Right lung (tissue), 5 donors: ENCODE data around the gene SLC31A1. TPM values are rescaled to one million over a fixed set of nuclear protein-coding genes. Genes with fewer than 3 reads are reported as not detected.
"Not testable (repeated sequence)": the region's sequence is repeated elsewhere in the genome, so short reads cannot be mapped to it uniquely, and the experiment has no call there.

Experiments used
- DNase-seq, 2 donors: peaks; one replicate each; pipeline ENCODE4 v3.0.0-alpha.2; 2013
- polyA plus RNA-seq, 5 donors: library from polyadenylated mRNA; unstranded; fragments of 120-200 nt; gene quantifications; one replicate each; pipeline versions ENCODE4 v1.2.1 to v1.2.3, GENCODE V29; 2013; ENCODE audit warnings: inconsistent platforms in 1 of 5, low replicate concordance in 1 of 5; ENCODE audit not compliant: insufficient read length in 5 of 5, insufficient read depth in 1 of 5

Gene SLC31A1
- polyA plus RNA-seq, 5 donors, result 14.9 to 18.8 (median 15.3) TPM

DNA sequence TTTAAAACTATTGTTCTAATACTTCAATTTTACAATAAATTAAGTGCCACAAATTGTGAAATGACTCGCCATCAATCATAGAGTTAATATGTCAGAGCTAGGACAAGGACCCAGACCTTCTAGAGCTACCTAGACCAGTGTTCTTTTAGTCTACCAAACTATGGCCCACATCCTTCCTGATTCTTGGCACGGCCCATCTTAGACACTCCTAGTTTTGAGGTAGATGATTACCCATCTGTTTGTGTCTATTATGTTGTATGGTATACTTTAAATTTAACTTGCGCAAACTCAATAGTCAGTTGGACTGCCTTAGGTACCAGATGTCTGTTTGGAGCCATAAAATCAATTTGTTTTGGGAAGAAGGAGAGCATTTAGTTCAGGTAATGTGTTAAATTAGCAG, 36.5 kb downstream of the SLC31A1 start:
- DNase-seq, result no peak

DNA sequence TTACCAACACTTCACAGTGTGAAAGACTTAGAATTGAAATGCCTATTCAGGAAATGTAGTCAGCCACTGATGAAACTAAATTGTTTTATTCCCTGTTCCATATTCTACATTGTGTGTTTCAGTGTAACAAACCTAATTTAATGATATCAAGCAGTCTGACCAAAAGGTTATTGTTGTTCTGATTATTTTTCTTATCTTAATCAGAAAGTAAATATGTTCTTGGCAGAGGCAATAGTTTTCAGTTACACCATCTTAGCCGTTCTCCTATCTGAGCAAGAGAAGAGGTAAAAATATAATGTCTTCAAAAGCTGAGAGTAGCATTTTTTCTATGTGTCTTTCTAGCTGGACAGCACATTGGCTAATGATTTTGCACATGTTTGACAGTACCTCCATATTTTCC, 36.9 kb downstream of the SLC31A1 start:
- no peak for DNase-seq

DNA sequence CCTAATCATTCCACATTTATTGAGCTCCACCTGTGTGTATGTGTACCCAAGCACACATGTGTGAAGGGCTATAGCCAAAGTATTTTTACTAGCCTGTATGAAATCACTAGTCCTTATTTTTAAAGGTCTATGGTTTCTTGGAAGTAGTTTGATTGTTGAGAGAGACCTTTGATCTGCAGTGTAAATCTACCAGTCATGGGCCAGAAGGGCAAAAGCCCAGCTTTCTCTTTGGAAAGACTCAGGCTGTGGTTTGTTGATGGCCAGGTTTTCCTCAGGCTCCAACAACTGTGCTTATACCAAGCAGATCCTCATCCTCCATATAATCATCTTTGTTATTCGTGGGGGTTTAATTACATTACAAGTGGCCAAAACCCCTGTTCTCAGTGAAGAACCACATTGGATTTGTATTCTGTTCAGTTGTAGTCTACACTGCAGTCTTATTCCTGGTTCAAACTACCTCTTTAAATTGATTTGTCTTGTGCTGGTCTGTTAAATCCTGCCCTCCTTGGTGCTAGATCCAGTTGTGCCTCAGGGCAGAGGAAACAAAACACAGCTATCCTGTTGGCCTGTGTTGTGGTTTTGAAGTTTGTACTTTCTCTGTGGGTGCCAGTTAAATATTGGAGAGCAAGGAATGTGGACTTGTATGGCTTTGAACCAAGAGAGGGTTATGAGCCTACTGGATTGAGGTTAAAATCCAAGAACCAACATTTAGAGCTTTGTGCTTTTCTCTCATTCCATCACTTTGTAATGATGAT, 40.8 kb downstream of the SLC31A1 start:
- no peak for DNase-seq

DNA sequence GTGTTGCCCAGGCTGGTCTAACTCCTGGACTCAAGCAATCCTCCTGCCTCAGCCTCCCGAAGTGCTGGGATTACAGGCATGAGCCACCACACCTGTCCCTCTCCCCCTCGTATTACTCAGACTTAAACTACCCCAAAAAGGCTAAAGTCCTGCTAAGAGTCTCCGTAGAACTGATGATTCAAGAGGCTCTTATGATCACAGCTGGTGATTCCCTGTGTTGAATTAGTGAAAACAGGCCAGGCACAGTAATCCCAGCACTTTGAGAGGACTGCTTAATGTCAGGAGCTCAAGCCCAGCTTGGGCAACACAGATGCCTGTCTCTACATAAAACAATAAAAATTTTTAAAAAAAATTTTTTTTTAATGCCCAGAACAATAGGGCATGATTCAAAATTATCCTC, 44.8 kb downstream of the SLC31A1 start:
- DNase-seq, result no peak

DNA sequence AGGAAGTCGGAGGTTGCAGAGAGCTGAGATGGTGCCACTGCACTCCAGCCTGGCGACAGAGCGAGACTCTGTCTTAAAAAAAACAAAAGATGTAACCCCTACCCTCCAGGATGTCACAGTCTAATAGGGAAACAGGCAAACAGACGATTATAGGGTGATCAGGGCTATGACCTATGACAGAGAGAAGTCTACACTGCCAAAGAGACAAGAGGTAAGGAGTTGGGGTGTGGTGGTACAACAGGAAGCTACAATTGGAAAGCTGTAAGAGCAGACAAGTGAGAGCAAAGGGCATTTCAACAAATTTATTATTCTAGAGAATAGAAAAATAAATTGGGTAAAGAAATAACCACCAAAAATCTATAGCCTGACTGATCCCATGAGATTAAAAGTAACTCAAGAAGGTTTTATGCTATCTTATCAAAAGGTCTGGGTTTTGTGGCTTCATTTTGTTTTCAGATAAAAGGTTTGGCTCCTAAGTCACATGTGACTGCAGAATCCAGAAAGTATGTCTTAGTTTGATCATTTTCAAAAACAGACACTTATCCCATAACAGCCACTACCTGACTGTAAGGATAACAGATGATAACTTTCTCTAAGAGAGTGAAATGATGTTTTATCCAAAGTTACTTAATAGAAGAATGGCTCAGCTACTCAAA, 46.7 kb downstream of the SLC31A1 start:
- no peak for DNase-seq

DNA sequence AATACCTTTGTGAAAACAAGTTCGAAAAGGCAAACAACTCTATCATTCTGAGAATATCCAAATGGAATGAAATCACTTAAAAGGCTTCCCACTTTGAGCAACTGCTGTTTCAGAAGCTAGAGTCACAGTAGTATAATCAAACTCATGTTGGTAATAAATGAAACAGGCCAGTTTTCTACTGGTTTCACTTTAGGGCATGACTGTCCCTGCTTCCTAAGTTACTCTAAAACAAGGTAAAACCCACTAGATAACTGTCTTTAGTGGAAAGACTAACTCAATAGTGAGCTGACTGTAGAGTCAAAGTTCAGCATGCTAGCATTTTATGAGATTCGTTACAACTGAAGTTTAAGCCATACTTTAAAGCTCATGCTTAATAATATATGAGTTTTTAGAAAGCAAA, 48.0 kb downstream of the SLC31A1 start:
- no peak for DNase-seq

DNA sequence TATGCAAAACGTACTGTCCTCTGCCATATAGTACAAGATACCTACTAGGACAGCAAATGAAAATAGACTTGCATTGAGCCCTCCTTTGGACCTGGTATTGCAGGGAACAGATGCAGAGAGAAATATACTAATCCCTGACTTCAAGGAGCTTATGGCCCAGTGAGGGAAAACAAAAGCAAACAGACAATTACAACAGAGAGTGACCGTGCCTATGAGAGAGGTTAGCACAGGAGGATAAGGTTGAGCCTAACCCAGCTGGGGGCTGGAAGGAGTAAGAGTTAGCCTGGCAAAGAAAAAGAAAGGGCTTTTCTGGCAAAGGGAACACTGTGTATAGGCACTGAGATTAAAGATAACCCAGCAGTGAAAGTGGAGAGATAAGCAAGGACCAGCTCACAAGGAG, 48.5 kb downstream of the SLC31A1 start:
- DNase-seq, result no peak

- DNase-seq, result peak; percentile 30 to 48
Measured at GRCh38 chr9:113274474-113275156, 53.3 kb downstream of the SLC31A1 start.

DNA sequence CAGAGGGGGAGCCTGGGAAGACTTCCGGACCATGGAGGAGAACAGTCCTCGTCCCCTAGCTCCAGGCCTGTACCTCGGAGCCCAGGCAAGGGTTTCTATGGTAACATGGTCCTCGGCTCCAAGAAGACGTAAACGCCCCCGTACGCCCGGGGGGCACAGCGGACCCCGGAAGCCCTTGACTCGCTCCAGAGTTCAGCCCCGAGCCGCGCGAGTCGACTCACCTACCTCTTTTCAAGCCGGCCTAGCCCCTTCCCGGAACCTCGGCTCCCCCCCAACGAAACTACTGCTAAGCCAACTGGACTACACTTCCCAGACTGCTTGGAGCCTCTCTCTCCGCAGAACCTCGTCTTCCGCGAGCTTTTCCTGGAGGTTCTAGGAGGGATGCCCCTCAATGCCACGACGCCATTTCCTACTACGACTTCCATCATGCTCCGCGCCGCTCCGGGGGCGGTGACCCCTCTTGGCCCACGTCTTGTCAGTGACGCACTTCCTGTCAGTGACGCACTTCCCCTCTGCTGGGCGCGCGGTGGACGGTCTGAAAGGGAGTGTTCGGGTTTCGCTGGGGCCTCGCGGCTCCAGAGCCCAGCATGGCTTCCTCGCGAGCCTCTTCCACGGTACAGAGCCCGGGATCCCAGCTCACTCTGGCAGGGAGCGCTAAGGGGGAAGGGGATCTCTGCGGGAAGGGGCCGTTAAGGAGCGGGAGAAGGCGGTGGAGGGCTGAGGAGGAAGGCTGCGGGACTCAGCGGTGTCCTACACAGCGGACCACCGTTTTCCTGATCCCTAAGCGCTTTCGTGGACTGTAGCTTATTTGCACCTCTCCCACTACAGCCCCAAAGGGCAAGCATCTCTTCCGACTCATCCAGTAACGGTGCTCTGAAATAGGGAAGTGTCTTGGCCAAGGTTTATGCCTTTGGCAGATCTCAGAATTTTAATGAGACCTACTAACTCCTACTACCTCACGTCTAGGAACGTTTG, 54.1 kb downstream of the SLC31A1 start, which contains the start of the genes CDC26 and PRPF4:
Gene CDC26, minus strand, starts transcription at position 416 of the 975 bp plus-strand sequence. CDS start 3,065 bp downstream, outside the sequence.
Gene PRPF4, plus strand, starts transcription at position 502 of the 975 bp plus-strand sequence. Its CDS starts 86 bp downstream, at position 588.
- DNase-seq, result peak; percentile 97 to 98

DNA sequence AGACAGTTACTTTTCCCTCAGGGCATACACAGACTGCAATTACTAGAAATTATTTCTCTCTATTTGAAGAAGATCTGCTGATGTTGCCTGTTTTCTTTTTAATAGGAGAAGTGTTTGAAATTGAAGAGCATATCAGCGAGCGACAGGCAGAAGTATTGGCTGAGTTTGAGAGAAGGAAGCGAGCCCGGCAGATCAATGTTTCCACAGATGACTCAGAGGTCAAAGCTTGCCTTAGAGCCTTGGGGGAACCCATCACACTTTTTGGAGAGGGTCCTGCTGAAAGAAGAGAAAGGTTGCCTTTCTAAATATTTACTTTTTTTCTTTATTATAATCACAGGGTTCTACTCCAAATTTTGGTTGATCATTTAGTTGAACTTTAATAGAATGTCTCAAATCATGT, 57.5 kb downstream of the SLC31A1 start:
- no peak for DNase-seq

DNA sequence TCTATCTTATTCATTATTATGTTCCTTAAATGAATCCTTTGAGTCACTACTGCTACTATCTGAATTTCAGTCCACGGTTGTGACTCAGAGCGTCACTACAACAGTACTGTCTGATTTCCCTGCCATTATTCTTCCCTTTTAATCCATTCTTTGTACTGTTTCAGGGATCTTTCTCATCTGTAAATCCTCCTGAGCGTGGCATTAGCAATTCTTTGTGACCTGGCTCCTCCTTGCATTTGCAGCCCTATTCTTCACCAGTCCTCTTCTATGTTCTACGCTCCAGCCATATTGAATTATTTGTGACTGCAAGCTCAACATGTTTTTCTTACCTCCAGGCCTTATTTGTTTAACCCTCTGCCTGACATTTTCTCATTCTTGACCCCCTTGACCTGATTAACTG, 60.0 kb downstream of the SLC31A1 start:
- no peak for DNase-seq

GRCh38 chr9:113289091-113289490, 67.7 kb downstream of the SLC31A1 start:
- DNase-seq, result no peak

DNA sequence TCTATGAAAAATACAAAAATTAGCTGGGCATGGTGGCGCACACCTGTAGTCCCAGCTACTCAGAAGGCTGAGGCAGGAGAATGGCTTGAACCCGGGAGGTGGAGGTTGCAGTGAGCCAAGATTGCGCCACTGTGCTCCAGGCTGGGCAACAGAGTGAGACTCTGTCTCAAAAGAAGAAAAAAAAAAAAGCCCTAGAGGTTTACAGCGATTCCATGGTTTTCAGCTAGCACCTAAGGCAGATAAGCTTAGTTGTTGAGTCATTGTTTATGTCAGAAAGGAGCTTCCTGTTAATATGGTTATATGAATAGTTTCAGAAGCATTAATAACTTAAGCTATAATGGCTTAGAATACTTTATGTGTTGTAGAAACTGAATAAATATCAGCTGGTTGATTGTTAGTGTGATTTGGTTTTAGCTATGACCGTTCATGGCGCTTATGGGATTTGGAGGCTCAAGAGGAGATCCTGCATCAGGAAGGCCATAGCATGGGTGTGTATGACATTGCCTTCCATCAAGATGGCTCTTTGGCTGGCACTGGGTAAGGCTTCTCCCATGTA, 68.8 kb downstream of the SLC31A1 start:
- DNase-seq, result no peak

DNA sequence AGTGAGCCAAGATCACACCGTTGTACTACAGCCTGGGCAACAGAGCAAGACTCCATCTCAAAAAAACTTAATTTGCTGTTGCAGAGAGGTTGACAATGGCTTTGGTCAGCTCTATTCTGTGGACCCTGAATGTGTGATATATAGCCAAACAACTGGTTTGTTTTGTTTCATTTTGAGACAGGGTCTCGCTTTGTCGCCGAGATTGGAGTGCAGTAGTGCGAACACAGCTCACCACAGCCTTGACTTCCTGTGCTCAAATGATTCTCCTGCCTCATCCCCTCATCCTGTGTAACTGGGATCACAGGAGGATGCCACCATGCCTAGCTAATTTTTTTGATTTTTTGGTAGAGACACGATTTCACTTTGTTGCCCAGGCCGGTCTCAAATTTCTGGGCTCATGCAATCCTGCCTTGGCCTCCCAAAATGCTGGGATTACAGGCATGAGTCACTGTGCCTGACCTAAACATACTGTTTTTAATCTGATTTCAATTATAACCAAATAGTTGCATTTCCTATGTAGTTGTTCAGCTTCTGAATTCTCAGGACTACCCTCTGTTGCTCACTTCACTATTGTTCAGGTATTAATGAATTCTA, 72.0 kb downstream of the SLC31A1 start:
- DNase-seq, result no peak

DNA sequence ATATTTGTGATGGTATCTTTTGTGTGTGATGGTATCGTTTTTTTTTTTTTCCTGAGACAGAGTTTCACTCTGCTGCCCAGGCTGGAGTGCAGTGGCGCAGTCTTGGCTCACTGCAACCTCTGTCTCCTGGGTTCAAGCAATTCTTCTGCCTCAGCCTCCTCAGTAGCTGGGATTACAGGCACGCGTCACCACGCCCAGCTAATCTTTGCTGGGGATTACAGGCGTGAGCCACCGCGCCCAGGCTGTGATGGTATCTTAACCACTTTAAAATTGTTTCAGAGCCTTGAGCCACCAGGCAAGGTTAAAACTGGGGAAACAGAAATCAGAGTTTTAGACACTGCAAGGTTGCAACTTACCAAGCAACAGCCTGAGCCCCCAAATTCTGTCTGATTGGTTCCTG, 74.9 kb downstream of the SLC31A1 start:
- not testable (repeated sequence) for DNase-seq

DNA sequence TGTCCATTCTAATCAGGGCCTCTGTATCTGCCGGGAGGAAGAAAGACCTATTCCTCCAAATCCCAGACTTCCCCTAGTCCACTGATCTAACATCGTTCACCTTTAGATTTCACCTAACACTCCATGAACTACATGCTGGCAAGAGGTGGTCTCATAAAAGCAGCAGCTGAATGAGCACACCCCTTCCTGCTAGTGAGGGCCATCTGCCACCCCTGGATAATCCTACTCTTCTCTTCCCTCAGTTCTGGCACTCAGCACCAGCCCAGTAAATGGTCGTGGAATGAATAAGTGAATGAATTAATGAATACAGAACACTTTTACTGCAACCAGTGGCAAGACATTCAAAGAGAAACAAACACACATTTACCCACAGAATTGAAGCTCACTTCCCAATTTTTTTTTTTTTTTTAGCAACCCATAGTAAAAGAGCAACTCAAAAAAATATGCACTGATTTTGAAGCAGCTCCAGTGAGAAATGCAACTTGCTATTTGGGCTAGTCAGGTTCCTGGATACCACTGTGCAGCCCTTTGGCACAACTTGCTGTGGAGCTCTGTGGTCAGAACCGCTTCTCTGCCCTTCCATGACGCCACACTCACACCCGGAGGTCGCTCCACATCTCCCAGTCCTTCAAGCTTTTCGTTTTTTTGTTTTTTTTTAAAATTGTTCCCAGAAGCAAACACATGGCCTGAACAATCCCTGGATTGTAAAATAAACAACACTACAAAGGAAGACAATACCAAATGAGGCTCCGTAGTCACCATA, 75.6 kb downstream of the SLC31A1 start:
- DNase-seq, result no peak

DNA sequence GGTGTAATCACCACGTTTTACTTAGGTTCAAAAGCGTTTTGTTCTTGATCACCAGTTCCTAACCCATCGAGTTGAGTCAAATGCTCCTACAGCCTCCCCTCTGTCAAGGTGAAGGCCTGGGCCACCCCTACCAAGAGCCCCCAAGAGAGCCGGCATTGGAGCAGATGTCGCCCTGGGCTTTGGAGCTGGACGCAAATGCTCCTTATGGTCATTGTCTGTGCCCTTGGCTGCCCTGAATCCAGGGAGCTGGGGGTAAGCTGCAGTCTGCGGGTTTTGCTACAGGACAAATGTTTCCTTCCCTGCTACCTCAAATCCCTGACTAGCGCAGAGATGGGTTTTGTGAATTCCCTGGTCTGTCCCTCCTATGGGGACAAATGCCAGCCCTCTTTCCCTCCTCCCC, 77.0 kb downstream of the SLC31A1 start:
- DNase-seq, result no peak

DNA sequence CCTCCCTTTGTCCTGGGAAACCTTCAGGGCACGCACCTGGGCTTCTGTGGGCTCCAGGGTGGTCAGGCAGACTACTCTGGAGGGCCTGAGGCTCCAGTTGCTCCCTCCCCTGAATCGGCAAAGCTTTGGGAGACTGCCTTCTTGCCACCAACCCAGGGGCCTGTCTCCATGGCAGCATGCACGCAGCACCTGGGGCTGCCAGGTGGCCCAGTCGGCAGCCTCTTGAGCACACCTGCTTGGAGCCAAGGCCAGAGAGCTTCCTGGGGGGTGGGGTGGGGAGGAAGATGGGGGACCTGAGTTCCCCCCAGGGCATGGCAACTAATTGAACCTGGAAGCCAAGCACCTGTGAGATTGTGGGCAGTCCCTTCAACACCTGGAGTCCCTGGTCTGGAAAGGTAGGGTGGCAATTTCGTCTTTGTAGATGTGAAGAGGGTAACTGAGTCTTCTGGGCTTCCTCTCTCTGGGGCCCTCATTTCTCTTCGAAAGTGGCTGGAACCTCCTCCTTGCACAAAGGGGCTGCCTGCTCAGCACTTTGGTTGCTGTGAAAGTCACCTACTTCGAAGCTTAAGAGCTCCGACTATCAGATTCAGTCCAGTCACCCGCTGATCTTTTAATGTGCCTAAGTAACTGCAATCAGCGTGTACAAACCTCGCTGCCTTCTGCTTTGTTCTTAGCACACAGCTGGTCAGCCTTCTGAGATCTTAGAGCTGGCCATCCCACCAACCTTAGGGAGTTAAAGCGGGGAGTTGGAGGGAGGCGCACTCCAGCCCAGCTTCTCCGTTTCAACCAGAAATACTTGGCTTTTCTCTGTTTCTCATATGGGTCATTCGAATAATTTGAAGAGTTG, 77.8 kb downstream of the SLC31A1 start:
- DNase-seq, result no peak

DNA sequence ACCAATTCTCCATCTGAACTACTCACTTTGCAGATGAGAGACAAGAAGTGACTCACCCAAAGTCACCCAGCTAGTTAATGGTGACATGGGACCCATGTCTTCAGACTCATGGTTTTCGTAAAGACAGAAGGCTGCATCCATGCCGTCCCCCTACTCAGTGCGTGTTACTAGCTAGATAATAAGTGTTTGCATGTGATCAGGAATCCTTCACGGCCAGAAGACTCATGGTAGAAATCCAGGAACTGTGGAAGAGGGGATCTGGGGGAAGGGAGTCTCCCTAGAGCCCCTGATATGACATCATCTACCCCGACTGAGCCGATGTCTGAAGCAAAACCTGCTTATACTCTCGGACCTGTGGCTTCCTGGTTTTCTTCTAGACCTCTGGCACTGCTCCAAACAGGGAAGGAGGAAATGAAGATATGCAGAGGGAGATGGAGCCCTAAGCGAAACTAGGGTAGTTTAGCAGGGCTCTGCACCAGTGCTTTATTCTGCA, 78.5 kb downstream of the SLC31A1 start:
- DNase-seq, result peak; percentile 16 to 29
